ENCODE results near the gene CUEDC1. TPM values are rescaled to one million over a fixed set of nuclear protein-coding genes. Genes with fewer than 3 reads are reported as not detected.

The CUEDC1 gene
- total and polyA plus RNA-seq, 11 donors, result 29.6 to 68.5 (median 42.2) TPM

GRCh38 chr17:57860414-57860999 is 94.7 kb downstream of the CUEDC1 start:
- intact Hi-C loops (cut with DNase I), result loop anchor here in 3 of 10 donors (2.0 to 5.0 kb wide), 3 partner anchors 30 to 252 kb away; no protein-coding TSS in a partner anchor
- H3K4me1 ChIP-seq, result peaks cover 3 to 49% (median 37%) of the 10 kb centered on the region in 12 donors

GRCh38 chr17:57859601-57860413 is 95.4 kb downstream of the CUEDC1 start:
- WGBS, 4 donors, result 57 to 67% (median 64%) methylated on average over 13 of the region's 13 CpGs
- Histone ChIP-seq H3K4me3 (no peak overlapping the region), H3K4me1 (peaks cover 3 to 56% (median 37%) of the 10 kb centered on the region in 12 donors), H3K36me3 (peaks cover 0 to 4% (median 0%) of the 10 kb centered on the region in 9 donors), H3K27ac (peak overlapping the region in 4 of 12 donors; percentile 84 to 95 (median 86)), H3K9me3 (no peaks in the 10 kb centered on the region), H3K27me3 (no peaks in the 10 kb centered on the region)
- intact Hi-C loops (cut with DNase I), result loop anchor here (2.0 to 10.0 kb wide), 11 partner anchors 15 to 257 kb away; partner anchors contain the start of gene DYNLL2 (in 6 of the 10)
- TF ChIP-seq POLR2A (IDR thresholded peaks at IDR 0.05), result no peak
- no peak for TF ChIP-seq CTCF (IDR thresholded peaks at IDR 0.05)
- ATAC-seq (no peak), DNase-seq (peak in 1 of 5 donors; percentile 13)

More at GRCh38 chr17:57860414-57860999, 94.7 kb downstream of the CUEDC1 start:
- no peaks in the 10 kb centered on the region for H3K9me3 ChIP-seq
- WGBS, 4 donors, result 71 to 81% (median 73%) methylated on average over 6 of the region's 6 CpGs
- DNase-seq (peak in 1 of 5 donors; percentile 16), ATAC-seq (no peak)
- peak overlapping the region in 4 of 12 donors; percentile 54 to 69 (median 56) for H3K4me3 ChIP-seq
- peak overlapping the region in 11 of 12 donors; percentile 73 to 95 (median 84) for H3K27ac ChIP-seq
- TF ChIP-seq POLR2A (IDR thresholded peaks at IDR 0.05), result no peak
- no peak for TF ChIP-seq CTCF (IDR thresholded peaks at IDR 0.05)
- peaks cover 0 to 10% (median 3%) of the 10 kb centered on the region in 9 donors for H3K36me3 ChIP-seq
- H3K27me3 ChIP-seq, result no peaks in the 10 kb centered on the region

GRCh38 chr17:57858838-57859237 is 96.4 kb downstream of the CUEDC1 start:
- Histone ChIP-seq H3K36me3 (no peaks in the 10 kb centered on the region), H3K9me3 (no peaks in the 10 kb centered on the region), H3K27me3 (no peaks in the 10 kb centered on the region), H3K27ac (peak overlapping the region in 1 of 12 donors; percentile 95), H3K4me3 (no peak overlapping the region), H3K4me1 (peaks cover 3 to 56% (median 37%) of the 10 kb centered on the region in 12 donors)
- ATAC-seq, result no peak
- intact Hi-C loops (cut with DNase I), result loop anchor here (1.0 to 10.0 kb wide), 13 partner anchors 16 to 258 kb away; partner anchors contain the start of gene DYNLL2 (in 6 of the 10)
- 68 to 77% (median 74%) methylated on average over 5 of the region's 5 CpGs for WGBS, 4 donors
- no peak for DNase-seq
- TF ChIP-seq POLR2A (IDR thresholded peaks at IDR 0.05) (no peak), CTCF (IDR thresholded peaks at IDR 0.05) (no peak)

All from heart left ventricle (tissue), 16 donors.